GM12878 (cell line): ENCODE data around the gene CAPN7. TPM values are rescaled to one million over a fixed set of nuclear protein-coding genes. Genes with fewer than 3 reads are reported as not detected.
A peak's percentile ranks its signal among the peaks of the same experiment; 100 is the strongest.

Source experiments
- ATAC-seq: fragments of 200-7000 bp; cut with Tn5 transposase; 3 replicates; pipeline ENCODE4 v1.9.1; 2020; ENCODE audit warnings: mild to moderate bottlenecking, moderate library complexity
- BruUV-seq: library from RNA; stranded (reverse); fragments of 400-500 nt; replicated peaks from 2 replicates; lab custom pipeline; 2021; lab: Mats Ljungman, UMichigan
- CTCF ChIA-PET: fragments of 300-600 bp; sonication (Branson Sonifier 250); formaldehyde crosslinking; extraction: SDS; loops from one replicate; lab custom pipeline; 2021; ENCODE audit warnings: inconsistent platforms; lab: Yijun Ruan, JAX
- POLR2A ChIA-PET: fragments of 350-600 bp; formaldehyde crosslinking; extraction: SDS; loops from one replicate; lab custom pipeline; 2021; ENCODE audit warnings: inconsistent platforms; lab: Charles Lee
- RAD21 ChIA-PET: fragments of 300-600 bp; sonication (Branson Sonifier 250); formaldehyde crosslinking; loops from one replicate; lab custom pipeline; 2023; ENCODE audit warnings: antibody characterized with exemption; ENCODE audit not compliant: unreplicated experiment; lab: Charles Lee
- SMC1A ChIA-PET: fragments of 300-600 bp; sonication (Branson Sonifier 250); formaldehyde crosslinking; loops from one replicate; lab custom pipeline; 2023; ENCODE audit not compliant: unreplicated experiment, uncharacterized antibody; lab: Charles Lee
- DNase-seq: peaks from one replicate; pipeline ENCODE4 v3.0.0-alpha.2; 2011; ENCODE audit warnings: low read depth, low spot score
- FAIRE-seq: peaks from 3 replicates; lab custom pipeline; 2011; peaks lifted over from hg19 to GRCh38; lab: Jason Lieb, UNC
- H2AFZ ChIP-seq: 2 replicates; pipeline ENCODE4 v1.6.0; 2011; ENCODE audit warnings: low read depth, low read length, control low read depth; ENCODE audit not compliant: control insufficient read depth
- H3K27ac ChIP-seq: 2 replicates; pipeline ENCODE4 v1.5.1; 2011; ENCODE audit warnings: control low read depth; ENCODE audit not compliant: control insufficient read depth, insufficient read depth
- H3K27me3 ChIP-seq, 2 experiments: replicated peaks in 1 of 2; 2 replicates each; pipeline versions ENCODE4 v1.6.0 to v1.6.1; 2011; ENCODE audit warnings: low read length in 1 of 2; ENCODE audit not compliant: control insufficient read depth in 2 of 2, insufficient read depth in 2 of 2
- H3K36me3 ChIP-seq, 2 experiments: 2 replicates each; pipeline ENCODE4 v1.5.1; 2011; ENCODE audit warnings: low read length in 1 of 2; ENCODE audit not compliant: control insufficient read depth in 2 of 2, insufficient read depth in 2 of 2
- H3K4me1 ChIP-seq: 2 replicates; pipeline ENCODE4 v1.6.1; 2011; ENCODE audit warnings: mild to moderate bottlenecking, low read length, moderate library complexity, mixed read lengths; ENCODE audit not compliant: control insufficient read depth, insufficient read depth
- H3K4me2 ChIP-seq: 2 replicates; pipeline ENCODE4 v1.6.0; 2011; ENCODE audit warnings: control low read depth; ENCODE audit not compliant: control insufficient read depth, insufficient read depth
- H3K4me3 ChIP-seq: fragments of 200-600 bp; sonication (generic); 2 replicates; pipeline ENCODE4 v1.5.1; 2016
- H3K79me2 ChIP-seq: 2 replicates; pipeline ENCODE4 v1.6.0; 2011; ENCODE audit warnings: low read length; ENCODE audit not compliant: control insufficient read depth, insufficient read depth
- H3K9ac ChIP-seq: 2 replicates; pipeline ENCODE4 v1.8.0; 2011; ENCODE audit warnings: low read length, control low read depth, mixed read lengths; ENCODE audit not compliant: control insufficient read depth, insufficient read depth
- H3K9me3 ChIP-seq: replicated peaks from 3 replicates; pipeline ENCODE4 v1.5.1; 2011; ENCODE audit warnings: mild to moderate bottlenecking, low read length; ENCODE audit not compliant: control insufficient read depth, insufficient read depth
- H4K20me1 ChIP-seq: 2 replicates; pipeline ENCODE4 v1.6.0; 2011; ENCODE audit not compliant: control insufficient read depth, insufficient read depth
- BACH1 ChIP-seq: fragments of 450-650 bp; IDR thresholded peaks from 2 replicates; pipeline ENCODE4 v1.6.1; 2017; ENCODE audit warnings: mild to moderate bottlenecking, borderline replicate concordance
- BHLHE40 ChIP-seq, 2 experiments: fragments of 450-650 bp in 1 of 2; IDR thresholded peaks; 2 replicates each; pipeline ENCODE4 v1.6.1; 2011 to 2017; ENCODE audit warnings: low read depth in 2 of 2, borderline replicate concordance in 1 of 2, improper control_type of control experiment in 1 of 2, low read length in 1 of 2, mild to moderate bottlenecking in 1 of 2
- BRCA1 ChIP-seq: IDR thresholded peaks from 2 replicates; pipeline ENCODE4 v1.6.1; 2011; ENCODE audit warnings: low read depth, low read length, improper control_type of control experiment
- FOXK2 ChIP-seq: fragments of 450-650 bp; IDR thresholded peaks from 2 replicates; pipeline ENCODE4 v1.6.1; 2017; ENCODE audit warnings: mild to moderate bottlenecking, moderate library complexity
- HDAC2 ChIP-seq: fragments of 200-600 bp; sonication (generic); IDR thresholded peaks from 2 replicates; pipeline ENCODE4 v1.6.1; 2017
- HDAC6 ChIP-seq: fragments of 200-600 bp; sonication (generic); IDR thresholded peaks from one replicate; pipeline ENCODE4 v1.8.0; 2017; ENCODE audit warnings: antibody characterized with exemption; ENCODE audit not compliant: unreplicated experiment
- JUND ChIP-seq: IDR thresholded peaks from 2 replicates; pipeline ENCODE4 v1.6.1; 2012; ENCODE audit warnings: low read depth, mild to moderate bottlenecking, low read length, improper control_type of control experiment, moderate library complexity
- LARP7 ChIP-seq: fragments of 450-650 bp; IDR thresholded peaks from 2 replicates; pipeline ENCODE4 v1.6.1; 2017; ENCODE audit warnings: mild to moderate bottlenecking
- MYB ChIP-seq: fragments of 150-350 bp; IDR thresholded peaks from 2 replicates; pipeline ENCODE4 v1.6.1; 2014; ENCODE audit warnings: mild to moderate bottlenecking, low read depth, low read length, borderline replicate concordance
- PAX5 ChIP-seq: IDR thresholded peaks from 2 replicates; pipeline ENCODE4 v1.6.1; 2011; ENCODE audit warnings: low read depth, low read length, borderline replicate concordance
- YBX1 ChIP-seq: fragments of 450-650 bp; IDR thresholded peaks from 2 replicates; pipeline ENCODE4 v1.6.1; 2016; ENCODE audit warnings: antibody characterized with exemption
- ZNF384 ChIP-seq: IDR thresholded peaks from 2 replicates; pipeline ENCODE4 v1.6.1; 2012; ENCODE audit warnings: low read depth, mild to moderate bottlenecking, low read length, improper control_type of control experiment, borderline replicate concordance
- ZNF687 ChIP-seq: fragments of 450-650 bp; IDR thresholded peaks from 2 replicates; pipeline ENCODE4 v1.6.1; 2017; ENCODE audit warnings: mild to moderate bottlenecking, moderate library complexity
- ZSCAN29 ChIP-seq: fragments of 450-650 bp; IDR thresholded peaks from 2 replicates; pipeline ENCODE4 v1.6.1; 2017; ENCODE audit warnings: mild to moderate bottlenecking, moderate library complexity
- WGBS: methylation state at CpG from one replicate; pipeline ENCODE4 v1.1.6; 2016; ENCODE audit warnings: low lambda C conversion rate; ENCODE audit not compliant: insufficient replicate concordance, insufficient coverage; ENCODE audit errors: missing lambda C conversion rate; 5-methylcytosine and 5-hydroxymethylcytosine counted together
- in situ Hi-C: fragments of 300-500 bp; cut with MboI; formaldehyde crosslinking; loops from 9 replicates; pipeline ENCODE4 v1.14.3; 2018; ENCODE audit warnings: mixed read lengths
- intact Hi-C: fragments of 100-400 bp; cut with micrococcal nuclease; formaldehyde crosslinking; loops from one replicate; pipeline ENCODE4 v1.14.2; 2022; ENCODE audit not compliant: unreplicated experiment
- polyA plus RNA-seq, 11 experiments: library from polyadenylated mRNA; depleted of rRNA in 4 of 11; unstranded in 6 of 11; stranded (reverse) in 5 of 11; fragments of >200 nt; fragmentation: Nextera tagmentation in 4 of 11; fragmentation: Illumina TruSeq in 1 of 11; extraction: Ambion mirVana in 4 of 11; extraction: Trizol in 1 of 11; gene quantifications; 1 replicate in 1 of 11; 2 replicates in 10 of 11; pipeline versions ENCODE4 v1.2.1 to v1.2.3, GENCODE V29; 2011 to 2016; ENCODE audit warnings: inconsistent platforms in 2 of 11, missing spikeins in 2 of 11, low read depth in 1 of 11
- total RNA-seq, 4 experiments: library from RNA; depleted of rRNA in 3 of 4; stranded (reverse); fragments of >200 nt in 3 of 4; fragmentation: Illumina TruSeq in 1 of 4; extraction: Trizol in 1 of 4; gene quantifications; 2 replicates each; pipeline versions ENCODE4 v1.2.1 to v1.2.3, GENCODE V29; 2013 to 2021
- TF ChIP-seq, protein P1 (sequence below): fragments of 450-650 bp; IDR thresholded peaks from 2 replicates; pipeline ENCODE4 v1.6.1; 2017; ENCODE audit warnings: low read depth, mild to moderate bottlenecking, moderate library complexity
- TF ChIP-seq, protein P2 (sequence below): fragments of 450-650 bp; IDR thresholded peaks from 2 replicates; pipeline ENCODE4 v1.6.1; 2016; ENCODE audit warnings: mild to moderate bottlenecking

Gene CAPN7
- total and polyA plus RNA-seq, 10 of the 15 experiments (the other 5 are each of a cell fraction or from before 2014, with no cell fraction given): 5.3 to 27.0 (median 18.2) TPM

DNA sequence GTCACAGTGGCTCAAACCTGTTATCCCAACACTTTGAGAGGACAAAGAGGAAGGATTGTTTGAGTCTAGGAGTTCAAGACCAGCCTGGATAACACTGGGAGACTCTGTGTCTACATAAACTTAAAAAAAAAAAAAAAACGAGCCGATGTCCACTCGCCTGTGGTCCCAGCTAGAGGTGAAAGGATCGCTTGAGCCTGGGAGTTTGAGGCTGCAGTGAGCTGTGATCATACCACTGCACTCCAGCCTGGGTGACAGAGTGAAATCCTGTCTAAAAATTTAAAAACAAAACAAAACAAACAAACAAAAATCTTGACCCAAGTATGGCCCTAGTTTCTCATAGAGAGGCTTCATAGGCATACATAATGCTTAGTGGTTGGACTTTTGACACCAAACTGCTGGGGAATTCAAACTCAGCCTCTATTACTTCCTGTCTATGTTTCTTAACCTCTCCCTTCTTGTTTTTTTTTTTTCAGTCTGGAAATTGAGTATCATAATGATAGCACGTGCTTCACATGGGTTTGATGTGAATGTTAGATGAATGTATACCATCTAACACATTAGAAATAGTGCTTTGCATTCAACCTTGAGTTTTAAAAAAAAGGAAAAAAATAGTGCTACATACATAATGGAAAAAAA lies 46.4 kb upstream of the CAPN7 start:
- no TSS peak for BruUV-seq
- no peak overlapping the region for H3K9ac ChIP-seq

More for the DNA sequence above, 46.4 kb upstream of the CAPN7 start:
- intact Hi-C loops: no loop called here
- RAD21 ChIA-PET: no interaction called here
- H3K27ac ChIP-seq: no peak overlapping the region
- H3K36me3 ChIP-seq: no peaks in the 10 kb centered on the region
- CTCF ChIA-PET: interaction anchor here (0.6 kb wide), 1 partner anchor 50 kb away, joined by 3 read pairs; no protein-coding TSS in a partner anchor
- DNase-seq (peak; percentile 11), ATAC-seq (peak; percentile 91), FAIRE-seq (no peak)
- 44% methylated on average over 5 of the region's 5 CpGs for WGBS
- H3K4me2 ChIP-seq: no peak overlapping the region
- SMC1A ChIA-PET: interaction anchor here (1.2 kb wide), 1 partner anchor 10 kb away, joined by 3 read pairs; no protein-coding TSS in a partner anchor
- TF ChIP-seq, protein P1, sequence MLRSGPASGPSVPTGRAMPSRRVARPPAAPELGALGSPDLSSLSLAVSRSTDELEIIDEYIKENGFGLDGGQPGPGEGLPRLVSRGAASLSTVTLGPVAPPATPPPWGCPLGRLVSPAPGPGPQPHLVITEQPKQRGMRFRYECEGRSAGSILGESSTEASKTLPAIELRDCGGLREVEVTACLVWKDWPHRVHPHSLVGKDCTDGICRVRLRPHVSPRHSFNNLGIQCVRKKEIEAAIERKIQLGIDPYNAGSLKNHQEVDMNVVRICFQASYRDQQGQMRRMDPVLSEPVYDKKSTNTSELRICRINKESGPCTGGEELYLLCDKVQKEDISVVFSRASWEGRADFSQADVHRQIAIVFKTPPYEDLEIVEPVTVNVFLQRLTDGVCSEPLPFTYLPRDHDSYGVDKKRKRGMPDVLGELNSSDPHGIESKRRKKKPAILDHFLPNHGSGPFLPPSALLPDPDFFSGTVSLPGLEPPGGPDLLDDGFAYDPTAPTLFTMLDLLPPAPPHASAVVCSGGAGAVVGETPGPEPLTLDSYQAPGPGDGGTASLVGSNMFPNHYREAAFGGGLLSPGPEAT: peak; percentile 50; the same call in 1 of the 2 replicates
- TF ChIP-seq BACH1: no peak
- TF ChIP-seq ZSCAN29: no peak
- 0 out of 2 replicates have a peak, but pooled peaks have one; percentile 33 for TF ChIP-seq ZNF687
- TF ChIP-seq, protein P2, sequence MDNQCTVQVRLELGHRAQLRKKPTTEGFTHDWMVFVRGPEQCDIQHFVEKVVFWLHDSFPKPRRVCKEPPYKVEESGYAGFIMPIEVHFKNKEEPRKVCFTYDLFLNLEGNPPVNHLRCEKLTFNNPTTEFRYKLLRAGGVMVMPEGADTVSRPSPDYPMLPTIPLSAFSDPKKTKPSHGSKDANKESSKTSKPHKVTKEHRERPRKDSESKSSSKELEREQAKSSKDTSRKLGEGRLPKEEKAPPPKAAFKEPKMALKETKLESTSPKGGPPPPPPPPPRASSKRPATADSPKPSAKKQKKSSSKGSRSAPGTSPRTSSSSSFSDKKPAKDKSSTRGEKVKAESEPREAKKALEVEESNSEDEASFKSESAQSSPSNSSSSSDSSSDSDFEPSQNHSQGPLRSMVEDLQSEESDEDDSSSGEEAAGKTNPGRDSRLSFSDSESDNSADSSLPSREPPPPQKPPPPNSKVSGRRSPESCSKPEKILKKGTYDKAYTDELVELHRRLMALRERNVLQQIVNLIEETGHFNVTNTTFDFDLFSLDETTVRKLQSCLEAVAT: peak; percentile 90
- TF ChIP-seq HDAC6: no peak
- no peak for TF ChIP-seq HDAC2
- TF ChIP-seq ZNF384: peak; percentile 74
- peak; percentile 71 to 79 for TF ChIP-seq BHLHE40 (IDR thresholded peaks at IDR 0.05; ENCODE audit: borderline replicate concordance in 1 of 2, low read depth in 2 of 2, low read length in 1 of 2)
- TF ChIP-seq FOXK2: no peak
- no peak for TF ChIP-seq YBX1
- TF ChIP-seq PAX5: no peak
- TF ChIP-seq MYB: no peak
- no peak for TF ChIP-seq LARP7
- TF ChIP-seq BRCA1: no peak
- TF ChIP-seq JUND: no peak
- H3K79me2 ChIP-seq: no peaks in the 10 kb centered on the region
- peaks cover 0 to 8% of the 10 kb centered on the region in 2 experiments; a peak in 1 of 4 replicates for H3K27me3 ChIP-seq
- no peaks in the 10 kb centered on the region for H3K4me1 ChIP-seq
- H3K4me3 ChIP-seq: no peak overlapping the region
- in situ Hi-C loops: no loop called here
- H2AFZ ChIP-seq: no peak overlapping the region
- peaks cover 4% of the 10 kb centered on the region; the same call in 2 of the 3 replicates for H3K9me3 ChIP-seq
- POLR2A ChIA-PET: no interaction called here
- H4K20me1 ChIP-seq: no peaks in the 10 kb centered on the region
